Stimulated activated CD8-positive, alpha-beta memory T cell treated with anti-CD3 and anti-CD28 coated beads, Interleukin-4, amount 100 ng/mL, for 1 hour (primary cell): ENCODE measurements around the gene GABRA1.

Experiments
- DNase-seq, 2 donors: peaks; one replicate each; pipeline ENCODE4 v3.0.0-alpha.2; 2020; ENCODE audit warnings: low read depth in 2 of 2, low spot score in 1 of 2

The GABRA1 gene

DNA sequence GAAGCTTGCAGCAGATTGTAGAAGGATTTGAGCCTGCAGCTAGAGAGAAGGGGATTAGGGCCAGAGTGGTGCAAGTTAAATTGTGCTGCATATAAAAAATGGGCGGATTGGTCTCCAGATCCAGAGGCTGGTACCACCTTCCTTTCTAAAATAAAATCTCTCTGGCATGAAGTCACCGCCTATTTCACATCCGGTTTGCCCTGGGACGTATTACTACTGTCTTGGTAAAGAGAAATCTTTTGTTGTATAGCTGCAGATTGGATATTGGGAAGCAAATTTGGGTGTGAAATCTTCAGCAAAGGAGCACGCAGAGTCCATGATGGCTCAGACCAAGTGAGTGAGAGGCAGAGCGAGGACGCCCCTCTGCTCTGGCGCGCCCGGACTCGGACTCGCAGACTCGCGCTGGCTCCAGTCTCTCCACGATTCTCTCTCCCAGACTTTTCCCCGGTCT, at the start of gene GABRA1:
TSS of gene GABRA1 (plus strand) at position 180 of the 451 bp plus-strand sequence. CDS start 2,691 bp downstream, outside the sequence.
- DNase-seq: no peak

DNA sequence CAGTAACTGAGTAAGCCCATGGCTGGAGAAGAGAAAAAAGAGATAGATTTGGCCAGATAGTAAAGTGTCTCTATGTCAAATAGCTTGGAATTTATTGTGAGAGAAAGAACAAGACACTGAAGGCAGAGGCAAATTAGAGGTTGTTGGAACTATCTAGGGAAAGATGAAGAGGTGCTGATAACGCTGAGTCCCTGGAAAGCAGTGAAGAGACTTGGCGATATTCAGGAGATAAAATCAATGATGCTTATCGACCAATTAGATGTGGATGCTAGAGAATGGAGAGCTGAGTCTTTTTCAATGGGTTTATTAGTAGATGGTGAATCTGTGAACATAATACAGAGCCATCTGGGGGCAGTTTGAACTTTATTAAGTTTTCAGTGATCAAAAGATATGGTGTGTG, 48.6 kb upstream of the GABRA1 start:
- DNase-seq: no peak

- no peak for DNase-seq
These were observed 43.7 kb upstream of the GABRA1 start for GRCh38 chr5:161804263-161804662.

DNA sequence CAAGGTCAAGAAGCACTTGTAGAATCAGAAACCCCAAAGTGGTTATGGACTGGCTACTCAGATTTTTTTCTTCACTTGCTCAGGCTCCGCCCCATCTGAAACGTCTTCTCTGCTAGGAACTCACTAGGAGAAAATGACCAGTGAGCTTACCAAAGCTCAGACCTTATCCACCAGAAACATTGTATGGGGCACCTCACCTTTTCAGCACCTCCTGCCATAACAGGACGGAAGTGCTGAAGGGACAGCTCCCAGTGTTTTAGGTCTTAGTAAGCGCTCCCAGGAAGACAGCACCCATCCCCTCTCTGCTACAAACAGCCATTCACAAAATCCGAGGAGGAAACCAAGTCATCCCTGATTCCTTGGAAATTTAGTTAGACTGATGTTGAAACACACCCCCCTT, 1.2 kb upstream of the GABRA1 start:
- no peak for DNase-seq

DNA sequence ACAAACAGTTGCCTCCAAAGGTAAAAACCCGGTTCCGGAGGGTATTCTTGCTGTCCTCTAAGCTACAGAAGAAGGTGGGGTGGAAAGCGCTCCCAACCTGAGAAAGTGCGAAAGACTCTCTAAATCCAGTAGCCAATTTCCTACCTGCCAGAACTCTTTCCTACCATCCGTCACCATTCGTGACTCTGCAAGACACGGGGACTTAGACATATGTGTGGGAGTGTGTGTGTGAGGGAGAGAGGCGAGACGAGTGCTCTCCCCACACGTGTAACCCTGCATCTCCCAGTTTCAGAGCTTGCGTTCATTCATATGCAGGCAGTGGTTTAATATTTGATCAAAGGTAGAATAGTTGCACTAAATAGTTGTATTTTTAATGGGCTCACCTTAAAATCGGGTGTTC, 473 bp upstream of the GABRA1 start:
- no peak for DNase-seq

DNA sequence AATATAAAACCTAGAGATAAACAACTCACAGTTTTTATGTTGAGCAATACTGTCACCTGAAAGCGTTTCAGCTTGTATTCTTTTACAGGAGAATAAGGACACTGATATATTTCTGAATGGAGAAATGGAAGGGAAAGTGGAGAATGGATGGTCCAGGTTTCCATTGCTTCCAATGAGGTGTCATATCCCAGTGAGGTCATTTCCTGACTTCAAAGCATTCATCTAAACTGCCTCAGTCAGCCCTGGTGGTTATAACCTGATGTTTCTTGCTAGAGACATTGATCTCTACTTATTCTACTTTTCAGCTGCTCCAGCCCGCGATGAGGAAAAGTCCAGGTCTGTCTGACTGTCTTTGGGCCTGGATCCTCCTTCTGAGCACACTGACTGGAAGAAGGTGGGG, 2.6 kb downstream of the GABRA1 start:
- no peak for DNase-seq

- DNase-seq: no peak
These were observed 3.9 kb downstream of the GABRA1 start for GRCh38 chr5:161851691-161852299.

DNA sequence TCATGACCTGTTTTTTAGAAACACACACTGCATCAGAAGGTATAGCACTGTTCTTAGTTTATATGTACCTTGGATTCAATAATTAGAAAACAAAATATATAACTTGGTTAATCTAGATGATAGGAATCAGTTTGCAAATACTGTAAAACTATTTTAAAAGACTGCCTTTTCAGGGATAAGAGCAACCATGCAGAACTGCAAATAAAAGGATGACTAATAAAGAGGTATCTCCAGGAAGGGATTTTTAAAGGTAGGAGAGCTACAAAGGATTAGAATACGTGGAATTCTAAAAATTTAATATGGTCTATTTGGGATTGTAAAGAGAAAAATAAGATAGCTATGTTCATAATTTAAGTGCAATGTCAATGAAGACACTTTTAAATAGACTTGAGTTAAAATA, 9.4 kb downstream of the GABRA1 start:
- DNase-seq: no peak

- no peak for DNase-seq
These were observed 15.3 kb downstream of the GABRA1 start for GRCh38 chr5:161863259-161863658.

DNA sequence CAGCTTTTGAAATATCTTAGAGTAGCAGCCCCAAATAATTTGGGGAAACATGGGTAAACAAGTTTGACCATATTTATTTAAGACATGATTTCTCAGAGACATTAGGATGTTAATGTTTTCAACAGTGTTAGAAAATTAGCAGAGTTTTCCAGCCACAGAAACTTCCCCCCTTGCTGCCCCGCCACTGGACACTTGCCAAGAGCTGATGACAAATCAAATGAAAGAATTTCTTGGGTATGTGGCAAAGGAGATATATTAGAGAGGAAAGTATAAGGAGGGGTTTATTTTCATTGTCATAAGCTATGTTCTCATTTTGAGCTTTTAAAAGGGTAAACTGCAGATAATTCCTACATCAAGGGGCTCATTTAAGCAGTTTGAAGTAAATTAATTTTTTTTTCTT, 15.9 kb downstream of the GABRA1 start:
- DNase-seq: no peak

GRCh38 chr5:161865510-161865909, 17.6 kb downstream of the GABRA1 start:
- DNase-seq: no peak

GRCh38 chr5:161889971-161890370, 42.1 kb downstream of the GABRA1 start:
- no peak for DNase-seq

- no peak for DNase-seq
These were observed 47.6 kb downstream of the GABRA1 start for GRCh38 chr5:161895514-161895913.

GRCh38 chr5:161897033-161897432, 49.1 kb downstream of the GABRA1 start:
- DNase-seq: no peak

DNA sequence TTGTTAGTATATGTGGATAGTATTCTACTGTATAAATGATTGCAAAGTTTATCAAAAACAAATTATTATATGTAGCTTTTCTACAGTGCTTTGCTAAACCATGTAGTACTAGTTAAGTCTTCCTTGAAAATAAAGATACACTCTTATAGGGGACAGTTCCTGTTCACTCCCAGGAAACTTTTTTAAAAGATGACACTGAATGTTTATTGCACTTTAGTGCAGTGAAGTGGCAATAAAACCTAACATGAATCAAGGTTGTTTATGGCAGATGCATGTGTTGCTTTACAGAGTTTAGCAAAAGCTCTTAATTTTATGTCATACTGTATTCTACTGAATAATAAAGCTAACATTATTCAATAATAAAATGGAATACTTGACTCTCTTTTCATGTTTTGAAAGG, 51.7 kb downstream of the GABRA1 start:
- DNase-seq: no peak

- DNase-seq: no peak
These were observed 53.1 kb downstream of the GABRA1 start for GRCh38 chr5:161900981-161901380.

DNA sequence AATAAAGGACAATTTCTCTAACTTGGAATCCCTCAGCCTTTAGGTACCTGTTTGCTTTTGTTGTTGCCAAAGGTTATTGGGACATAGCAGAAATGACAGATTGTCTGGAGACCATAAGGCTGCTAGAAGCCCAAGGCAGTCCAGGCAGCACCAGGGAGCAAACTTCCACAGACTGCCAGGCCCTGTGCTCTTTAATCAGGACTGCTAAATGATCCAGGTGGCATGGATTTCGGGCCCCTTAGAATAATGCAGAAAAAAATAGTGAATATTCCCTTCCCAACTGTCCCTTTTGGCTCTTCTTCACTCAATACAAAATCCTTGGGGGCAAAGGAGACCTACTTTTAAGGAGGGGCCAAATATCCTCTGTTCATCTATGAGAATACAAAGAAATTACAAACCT, 73.9 kb downstream of the GABRA1 start:
- DNase-seq: no peak

GRCh38 chr5:161924270-161924669, 76.3 kb downstream of the GABRA1 start:
- DNase-seq: no peak

DNA sequence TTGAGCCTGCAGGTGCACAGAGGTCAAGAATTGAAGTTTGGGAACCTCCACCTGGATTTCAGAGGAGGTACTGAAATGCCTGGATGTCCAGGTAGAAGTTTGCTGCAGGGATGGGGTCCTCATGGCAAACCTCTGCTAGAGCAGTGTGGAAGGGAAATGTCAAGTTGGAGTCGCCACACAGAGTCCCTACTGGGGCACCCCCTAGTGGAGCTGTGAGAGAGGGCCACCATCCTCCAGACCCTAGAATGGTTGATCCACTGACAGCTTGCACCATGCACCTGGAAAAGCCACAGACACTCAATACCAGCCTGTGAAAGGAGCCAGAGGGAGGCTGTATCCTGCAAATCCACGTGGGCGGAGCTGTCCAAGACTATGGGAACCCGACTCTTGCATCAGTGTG, 78.0 kb downstream of the GABRA1 start:
- DNase-seq: no peak

DNA sequence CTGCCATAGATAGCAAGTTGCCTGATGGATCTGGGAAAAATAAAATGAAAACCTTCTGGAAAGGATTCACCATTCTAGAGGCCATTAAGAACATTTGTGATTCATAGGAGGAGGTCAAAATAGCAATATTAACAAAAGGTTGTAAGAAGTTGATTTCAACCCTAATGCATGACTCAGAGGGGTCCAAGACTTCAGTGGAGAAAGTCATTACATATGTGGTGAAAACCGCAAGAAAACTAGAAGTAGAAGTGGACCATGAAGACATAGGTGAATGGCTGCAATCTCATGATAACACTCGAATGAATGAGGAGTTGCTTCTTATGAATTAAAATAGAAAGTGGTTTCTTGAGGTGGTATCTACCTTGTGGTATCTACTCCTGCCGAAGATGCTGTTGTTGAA, 86.6 kb downstream of the GABRA1 start:
- DNase-seq: no peak

DNA sequence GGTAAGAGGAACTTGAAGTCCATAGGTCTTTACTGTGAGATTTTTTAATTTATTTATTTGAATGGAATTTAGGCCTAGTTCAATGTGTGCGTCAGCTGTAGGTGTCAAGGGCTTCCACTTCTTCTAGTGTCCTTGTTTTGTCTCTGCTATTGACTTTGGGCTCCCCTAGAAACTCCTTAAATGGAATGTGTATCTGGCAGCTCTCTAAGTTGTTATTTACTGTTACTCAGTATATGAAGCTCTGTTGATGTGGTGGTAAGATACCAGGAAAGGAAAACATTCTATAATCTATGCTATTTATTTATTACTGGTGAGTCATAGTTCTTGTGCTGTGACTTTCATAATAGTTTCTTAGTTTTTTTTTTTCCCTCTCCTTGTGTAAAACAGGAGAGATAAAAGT, 97.1 kb downstream of the GABRA1 start:
- DNase-seq: no peak

DNA sequence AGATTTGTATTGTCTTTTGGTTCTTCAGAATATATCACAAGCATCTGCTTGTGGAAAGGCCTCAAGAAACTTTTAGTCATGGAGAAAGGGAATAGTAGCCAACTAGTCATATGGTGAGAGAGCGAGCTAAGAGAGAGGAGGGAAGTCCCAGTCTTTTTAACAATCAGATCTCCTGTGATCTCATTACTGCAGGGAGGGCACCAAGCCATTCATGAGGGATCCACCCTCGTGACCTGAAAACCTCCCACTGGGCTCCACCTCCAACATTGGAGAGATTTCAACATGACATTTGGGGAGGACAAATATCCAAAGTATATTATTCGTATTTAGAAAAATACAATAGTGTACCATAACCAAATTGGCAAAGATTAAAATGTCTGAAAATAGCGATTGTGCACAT, 99.0 kb downstream of the GABRA1 start:
- no peak for DNase-seq
